WI38 (cell line): ENCODE results near the gene RBM33.
"Not testable (repeated sequence)": the region's sequence is repeated elsewhere in the genome, so short reads cannot be mapped to it uniquely, and the experiment has no call there.

Source experiments
- H3K4me3 ChIP-seq: 2 replicates; pipeline ENCODE4 v1.5.1; 2011; ENCODE audit warnings: low read depth, mild to moderate bottlenecking, control low read depth, low read length
- CTCF ChIP-seq: IDR thresholded peaks from 2 replicates; pipeline ENCODE4 v1.5.1; 2012; ENCODE audit warnings: low read depth, mild to moderate bottlenecking, control low read depth, low read length

RBM33 gene

DNA sequence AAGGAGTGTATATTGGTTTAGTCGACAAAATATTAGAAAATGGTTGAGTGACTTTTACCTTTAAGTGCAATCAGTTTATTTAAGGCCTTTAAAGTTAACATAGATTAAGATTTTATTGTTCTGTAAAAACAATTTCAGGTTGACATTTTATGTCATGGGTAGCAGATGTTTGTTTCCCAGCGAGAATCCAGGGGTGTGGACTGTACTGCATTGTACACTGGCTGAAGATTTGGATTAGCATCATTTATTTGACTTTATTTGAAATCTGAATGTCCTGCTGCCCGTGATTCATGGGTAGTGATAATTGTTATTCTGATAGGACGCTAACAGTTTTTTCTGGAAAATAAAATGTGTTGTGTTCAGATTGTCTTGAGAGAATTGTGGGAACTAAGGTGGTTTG lies 39.3 kb downstream of the RBM33 start:
- H3K4me3 ChIP-seq, result no peak overlapping the region
- TF ChIP-seq CTCF, result no peak

DNA sequence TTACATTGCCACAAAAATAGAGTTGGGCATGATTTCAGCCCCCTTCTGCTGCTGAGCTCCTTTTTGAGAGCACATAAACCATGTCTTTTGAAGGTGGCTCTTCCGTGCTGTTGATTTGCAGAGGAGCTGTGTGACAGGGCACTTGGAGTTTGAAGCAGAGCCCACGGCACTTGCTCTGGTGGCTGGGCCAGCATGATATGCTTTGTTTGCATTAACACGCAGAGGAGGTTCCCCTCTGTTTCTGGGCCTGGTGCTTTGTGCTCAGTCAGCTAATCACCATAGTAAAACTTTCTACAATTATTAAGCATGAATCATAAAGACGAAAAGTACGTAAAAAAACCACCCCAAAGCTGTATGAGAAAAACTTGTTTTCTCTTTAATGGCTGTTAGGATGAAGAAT lies 40.1 kb downstream of the RBM33 start:
- TF ChIP-seq CTCF, result no peak
- no peak overlapping the region for H3K4me3 ChIP-seq

GRCh38 chr7:155685070-155685790 lies 40.8 kb downstream of the RBM33 start:
- no peak for TF ChIP-seq CTCF
- H3K4me3 ChIP-seq, result no peak overlapping the region

GRCh38 chr7:155685791-155686160 lies 41.3 kb downstream of the RBM33 start:
- H3K4me3 ChIP-seq, result no peak overlapping the region
- TF ChIP-seq CTCF, result no peak

DNA sequence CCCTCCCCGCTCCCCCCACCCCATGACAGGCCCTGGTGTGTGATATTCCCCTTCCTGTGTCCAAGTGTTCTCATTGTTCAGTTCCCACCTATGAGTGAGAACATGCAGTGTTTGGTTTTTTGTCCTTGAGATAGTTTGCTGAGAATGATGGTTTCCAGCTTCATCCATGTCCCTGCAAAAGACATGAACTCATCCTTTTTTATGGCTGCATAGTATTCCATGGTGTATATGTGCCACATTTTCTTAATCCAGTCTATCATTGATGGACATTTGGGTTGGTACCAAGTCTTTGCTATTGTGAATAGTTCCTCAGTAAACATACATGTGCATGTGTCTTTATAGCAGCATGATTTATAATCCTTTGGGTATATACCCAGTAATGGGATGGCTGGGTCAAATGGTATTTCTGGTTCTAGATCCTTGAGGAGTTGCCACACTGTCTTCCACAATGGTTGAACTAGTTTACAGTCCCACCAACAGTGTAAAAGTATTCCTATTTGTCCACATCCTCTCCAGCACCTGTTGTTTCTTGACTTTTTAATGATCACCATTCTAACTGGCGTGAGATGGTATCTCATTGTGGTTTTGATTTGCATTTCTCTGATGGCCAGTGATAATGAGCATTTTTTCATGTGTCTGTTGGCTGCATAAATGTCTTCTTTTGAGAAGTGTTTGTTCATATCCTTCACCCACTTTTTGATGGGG lies 42.3 kb downstream of the RBM33 start:
- H3K4me3 ChIP-seq, result not testable (repeated sequence)

DNA sequence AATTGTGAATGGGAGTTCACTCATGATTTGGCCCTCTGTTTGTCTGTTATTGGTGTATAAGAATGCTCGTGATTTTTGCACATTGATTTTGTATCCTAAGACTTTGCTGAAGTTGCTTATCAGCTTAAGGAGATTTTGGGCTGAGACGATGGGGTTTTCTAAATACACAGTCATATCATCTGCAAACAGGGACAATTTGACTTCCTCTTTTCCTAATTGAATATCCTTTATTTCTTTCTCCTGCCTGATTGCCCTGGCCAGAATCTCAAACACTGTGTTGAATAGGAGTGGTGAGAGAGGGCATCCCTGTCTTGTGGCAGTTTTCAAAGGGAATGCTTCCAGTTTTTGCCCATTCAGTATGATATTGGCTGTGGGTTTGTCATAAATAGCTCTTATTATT lies 43.8 kb downstream of the RBM33 start:
- H3K4me3 ChIP-seq, result not testable (repeated sequence)

DNA sequence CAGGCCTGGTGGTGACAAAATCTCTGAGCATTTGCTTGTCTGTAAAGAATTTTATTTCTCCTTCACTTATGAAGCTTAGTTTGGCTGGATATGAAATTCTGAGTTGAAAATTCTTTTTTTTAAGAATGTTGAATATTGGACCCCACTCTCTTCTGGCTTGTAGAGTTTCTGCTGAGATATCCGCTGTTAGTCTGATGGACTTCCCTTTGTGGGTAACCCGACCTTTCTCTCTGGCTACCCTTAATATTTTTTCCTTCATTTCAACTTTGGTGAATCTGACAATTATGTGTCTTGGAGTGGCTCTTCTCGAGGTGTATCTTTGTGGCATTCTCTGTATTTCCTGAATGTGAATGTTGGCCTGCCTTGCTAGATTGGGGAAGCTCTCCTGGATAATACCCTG lies 46.2 kb downstream of the RBM33 start:
- not testable (repeated sequence) for H3K4me3 ChIP-seq

DNA sequence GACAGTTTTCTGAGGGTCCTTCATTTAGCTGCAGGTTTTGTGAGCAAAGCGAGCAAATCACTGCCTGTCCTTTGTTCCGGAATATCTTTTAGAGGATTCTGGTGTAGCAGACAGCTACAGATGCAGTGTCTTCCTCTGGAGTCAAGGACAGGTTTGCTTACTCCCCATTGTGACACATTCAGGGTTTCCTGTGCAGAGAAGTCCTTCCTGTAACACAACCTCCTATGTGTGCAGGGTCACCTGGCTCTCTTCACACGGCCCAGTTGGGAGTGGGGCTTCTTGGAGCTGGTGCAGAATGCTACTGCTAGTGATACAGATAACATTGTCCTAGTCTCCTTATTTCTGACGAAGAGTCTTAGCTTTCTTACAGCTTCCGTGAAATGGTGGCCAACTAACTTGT lies 47.9 kb downstream of the RBM33 start:
- no peak overlapping the region for H3K4me3 ChIP-seq
- TF ChIP-seq CTCF, result no peak

GRCh38 chr7:155693826-155694225 lies 49.4 kb downstream of the RBM33 start:
- no peak for TF ChIP-seq CTCF
- H3K4me3 ChIP-seq, result no peak overlapping the region
